PC-9 (cell line): ENCODE measurements around the gene SPAG5. TPM values are rescaled to one million over a fixed set of nuclear protein-coding genes. Genes with fewer than 3 reads are reported as not detected.

Experiments used
- BruUV-seq: library from RNA; stranded (reverse); fragments of 400-500 nt; replicated peaks from 2 replicates; lab custom pipeline; 2021; lab: Mats Ljungman, UMichigan
- CTCF ChIA-PET: fragments of 300-600 bp; sonication (Branson Sonifier 250); formaldehyde crosslinking; loops from one replicate; lab custom pipeline; 2022; ENCODE audit warnings: antibody characterized with exemption; lab: Charles Lee
- POLR2A ChIA-PET: fragments of 300-600 bp; sonication (Branson Sonifier 250); formaldehyde crosslinking; loops from one replicate; lab custom pipeline; 2022; ENCODE audit warnings: antibody characterized with exemption; ENCODE audit not compliant: unreplicated experiment; lab: Charles Lee
- DNase-seq, 2 experiments: peaks; one replicate each; pipeline versions ENCODE4 v3.0.0 to v3.0.0-alpha.2; 2015 to 2022; ENCODE audit warnings: mixed read lengths in 1 of 2
- H2AFZ ChIP-seq: fragments of 200-600 bp; sonication (generic); 2 replicates; pipeline ENCODE4 v1.8.1; 2017; ENCODE audit warnings: antibody characterized with exemption
- H3F3A ChIP-seq: fragments of 200-600 bp; sonication (generic); 2 replicates; pipeline ENCODE4 v1.8.1; 2017; ENCODE audit warnings: antibody characterized with exemption, mild to moderate bottlenecking, low read depth; ENCODE audit not compliant: insufficient read depth
- H3K27ac ChIP-seq: fragments of 200-600 bp; sonication (generic); 2 replicates; pipeline ENCODE4 v1.6.1; 2016; ENCODE audit warnings: mixed run types
- H3K27me3 ChIP-seq: fragments of 200-600 bp; sonication (generic); 2 replicates; pipeline ENCODE4 v1.6.1; 2016; ENCODE audit warnings: low read depth, mixed run types; ENCODE audit not compliant: insufficient read depth
- H3K36me3 ChIP-seq: fragments of 200-600 bp; sonication (generic); 2 replicates; pipeline ENCODE4 v1.6.1; 2016; ENCODE audit warnings: low read depth, mixed run types
- H3K4me1 ChIP-seq: fragments of 200-600 bp; sonication (generic); replicated peaks from 2 replicates; pipeline ENCODE4 v1.6.1; 2016; ENCODE audit warnings: mixed run types; ENCODE audit not compliant: insufficient read depth
- H3K4me2 ChIP-seq: fragments of 200-600 bp; sonication (generic); 2 replicates; pipeline ENCODE4 v1.6.1; 2017; ENCODE audit warnings: mixed run types
- H3K4me3 ChIP-seq: fragments of 200-600 bp; sonication (generic); 2 replicates; pipeline ENCODE4 v1.6.1; 2016; ENCODE audit warnings: mixed run types
- H3K79me2 ChIP-seq: fragments of 200-600 bp; sonication (generic); 2 replicates; pipeline ENCODE4 v1.6.1; 2017; ENCODE audit warnings: low read depth, mixed run types
- H3K9me2 ChIP-seq: fragments of 200-600 bp; sonication (generic); 2 replicates; pipeline ENCODE4 v1.8.1; 2017; ENCODE audit warnings: mild to moderate bottlenecking; ENCODE audit not compliant: insufficient read depth
- H3K9me3 ChIP-seq: fragments of 200-600 bp; sonication (generic); 2 replicates; pipeline ENCODE4 v1.8.1; 2016; ENCODE audit warnings: low read depth; ENCODE audit not compliant: insufficient read depth
- H4K20me1 ChIP-seq: fragments of 200-600 bp; sonication (generic); 2 replicates; pipeline ENCODE4 v1.8.1; 2017; ENCODE audit not compliant: insufficient read depth
- CTCF ChIP-seq: fragments of 200-600 bp; sonication (generic); conservative IDR thresholded peaks from 2 replicates; pipeline ENCODE4 v1.6.1; 2017; ENCODE audit warnings: mixed run types, antibody characterized with exemption, mild to moderate bottlenecking, moderate library complexity
- EZH2 ChIP-seq: fragments of 200-600 bp; sonication (generic); IDR thresholded peaks from 2 replicates; pipeline ENCODE4 v1.8.0; 2017; ENCODE audit warnings: antibody characterized with exemption, low read depth
- intact Hi-C: fragments of 100-400 bp; cut with micrococcal nuclease; formaldehyde crosslinking; loops from one replicate; pipeline ENCODE4 v1.10.0; 2022; ENCODE audit not compliant: unreplicated experiment
- total RNA-seq: library from RNA; stranded (reverse); gene quantifications from 2 replicates; pipeline ENCODE4 v1.2.3, GENCODE V29; 2021

The SPAG5 gene
- total RNA-seq, 1 experiment from 2014 or later = 101 TPM

- H3K4me2 ChIP-seq = peak overlapping the region; percentile 93
- peak overlapping the region; percentile 79 for H3K4me3 ChIP-seq
- CTCF ChIA-PET = no interaction called here
- intact Hi-C loops = no loop called here
- DNase-seq = peak in 1 of 2 experiments; percentile 7
- peak overlapping the region; percentile 8; the same call in 1 of the 2 replicates for H3K27ac ChIP-seq
- TSS peak; percentile 66 for BruUV-seq
- no peaks in the 10 kb centered on the region for H3K27me3 ChIP-seq
- H3K9me2 ChIP-seq = no peaks in the 10 kb centered on the region
- no peak for TF ChIP-seq EZH2
- no peak for TF ChIP-seq CTCF
- H3K36me3 ChIP-seq = peaks cover 3% of the 10 kb centered on the region; the same call in 1 of the 2 replicates
- H3F3A ChIP-seq = peaks cover 29% of the 10 kb centered on the region
- POLR2A ChIA-PET = no interaction called here
- H4K20me1 ChIP-seq = no peaks in the 10 kb centered on the region
- H3K79me2 ChIP-seq = peaks cover 17% of the 10 kb centered on the region
- H2AFZ ChIP-seq = peak overlapping the region; percentile 99
- H3K4me1 ChIP-seq = peaks cover 17% of the 10 kb centered on the region
- no peaks in the 10 kb centered on the region for H3K9me3 ChIP-seq
Observed at GRCh38 chr17:28598389-28598788, 436 bp downstream of the SPAG5 start.

GRCh38 chr17:28597606-28598383, 1.0 kb downstream of the SPAG5 start:
- Histone ChIP-seq H3K9me2 (no peaks in the 10 kb centered on the region), H3K79me2 (peaks cover 17% of the 10 kb centered on the region), H3K36me3 (peaks cover 9% of the 10 kb centered on the region; the same call in 1 of the 2 replicates), H4K20me1 (no peaks in the 10 kb centered on the region), H3K27ac (peak overlapping the region; percentile 8; the same call in 1 of the 2 replicates), H3K9me3 (no peaks in the 10 kb centered on the region), H3F3A (peaks cover 29% of the 10 kb centered on the region), H3K4me3 (peak overlapping the region; percentile 79), H2AFZ (peak overlapping the region; percentile 99), H3K27me3 (no peaks in the 10 kb centered on the region), H3K4me2 (peak overlapping the region; percentile 93), H3K4me1 (peaks cover 17% of the 10 kb centered on the region)
- intact Hi-C loops = no loop called here
- peak in 1 of 2 experiments; percentile 36 for DNase-seq
- BruUV-seq = no TSS peak
- no peak for TF ChIP-seq EZH2
- TF ChIP-seq CTCF = no peak
- ChIA-PET POLR2A (no interaction called here), CTCF (no interaction called here)

- ChIA-PET CTCF (no interaction called here), POLR2A (no interaction called here)
- Histone ChIP-seq H3K36me3 (peaks cover 34% of the 10 kb centered on the region), H3K9me2 (no peaks in the 10 kb centered on the region), H3K4me3 (no peak overlapping the region), H4K20me1 (no peaks in the 10 kb centered on the region; the same call in 1 of the 2 replicates), H3K79me2 (peaks cover 2% of the 10 kb centered on the region), H3K27ac (no peak overlapping the region), H3K27me3 (no peaks in the 10 kb centered on the region), H3K4me2 (no peak overlapping the region), H3F3A (no peaks in the 10 kb centered on the region), H2AFZ (no peak overlapping the region), H3K4me1 (peaks cover 1% of the 10 kb centered on the region), H3K9me3 (no peaks in the 10 kb centered on the region)
- no peak for DNase-seq
- TF ChIP-seq EZH2 (no peak), CTCF (no peak)
- intact Hi-C loops = no loop called here
- BruUV-seq = no TSS peak
Observed at GRCh38 chr17:28592260-28592659, 6.6 kb downstream of the SPAG5 start.
